Smooth muscle cell (in vitro differentiated cells): ENCODE data around the gene TRIP6. TPM values are rescaled to one million over a fixed set of nuclear protein-coding genes. Genes with fewer than 3 reads are reported as not detected.
A peak's percentile ranks its signal among the peaks of the same experiment; 100 is the strongest.

Experiments
- DNase-seq: peaks from one replicate; lab custom pipeline; 2025; ENCODE audit not compliant: unreplicated experiment; lab: John Stamatoyannopoulos, UW
- H2AFZ ChIP-seq: fragments of 200-600 bp; sonication (generic); 2 replicates; pipeline ENCODE4 v1.6.0; 2016; ENCODE audit warnings: antibody characterized with exemption, low read depth, mild to moderate bottlenecking
- H3F3A ChIP-seq: fragments of 200-600 bp; sonication (generic); 2 replicates; pipeline ENCODE4 v1.6.0; 2017; ENCODE audit warnings: antibody characterized with exemption, low read depth
- H3K27ac ChIP-seq: fragments of 200-600 bp; sonication (generic); 2 replicates; pipeline ENCODE4 v1.5.1; 2016; ENCODE audit warnings: low read depth, mild to moderate bottlenecking
- H3K27me3 ChIP-seq: fragments of 200-600 bp; sonication (generic); 2 replicates; pipeline ENCODE4 v1.6.1; 2016; ENCODE audit warnings: low read depth, mild to moderate bottlenecking
- H3K36me3 ChIP-seq: fragments of 200-600 bp; sonication (generic); 2 replicates; pipeline ENCODE4 v1.5.1; 2016; ENCODE audit warnings: low read depth
- H3K4me1 ChIP-seq: fragments of 200-600 bp; sonication (generic); 2 replicates; pipeline ENCODE4 v1.5.1; 2016; ENCODE audit warnings: low read depth
- H3K4me2 ChIP-seq: fragments of 200-600 bp; sonication (generic); 2 replicates; pipeline ENCODE4 v1.6.0; 2016; ENCODE audit warnings: mild to moderate bottlenecking
- H3K4me3 ChIP-seq: fragments of 200-600 bp; sonication (generic); 2 replicates; pipeline ENCODE4 v1.5.1; 2016; ENCODE audit warnings: mild to moderate bottlenecking
- H3K79me2 ChIP-seq: fragments of 200-600 bp; sonication (generic); 2 replicates; pipeline ENCODE4 v1.6.0; 2016; ENCODE audit warnings: low read depth, mild to moderate bottlenecking
- H3K9ac ChIP-seq: fragments of 200-600 bp; sonication (generic); 2 replicates; pipeline ENCODE4 v1.6.0; 2016; ENCODE audit warnings: low read depth
- H3K9me3 ChIP-seq: fragments of 200-600 bp; sonication (generic); replicated peaks from 2 replicates; pipeline ENCODE4 v1.5.1; 2016; ENCODE audit warnings: low read depth
- H4K20me1 ChIP-seq: fragments of 200-600 bp; sonication (generic); 2 replicates; pipeline ENCODE4 v1.6.0; 2016; ENCODE audit warnings: low read depth
- WGBS: methylation state at CpG from one replicate; pipeline ENCODE4 v1.1.7; 2016; ENCODE audit warnings: low lambda C conversion rate; 5-methylcytosine and 5-hydroxymethylcytosine counted together
- polyA plus RNA-seq: library from polyadenylated mRNA; unstranded; fragments of >200 nt; fragmentation: Nextera tagmentation; extraction: Ambion mirVana; gene quantifications from 2 replicates; pipeline ENCODE4 v1.2.1, GENCODE V29; 2016
- total RNA-seq: library from RNA; depleted of rRNA; stranded (reverse); fragments of >200 nt; gene quantifications from 2 replicates; pipeline ENCODE4 v1.2.3, GENCODE V29; 2014
- TF ChIP-seq, protein P1 (sequence below): fragments of 200-600 bp; sonication (generic); IDR thresholded peaks from 2 replicates; pipeline ENCODE4 v1.5.1; 2017; ENCODE audit warnings: borderline replicate concordance, mild to moderate bottlenecking, antibody characterized with exemption; ENCODE audit not compliant: insufficient read depth, poor library complexity, severe bottlenecking

The TRIP6 gene
- total and polyA plus RNA-seq, 2 experiments from 2014 or later: 46.8 to 65.6 TPM

GRCh38 chr7:100823534-100823933 is 43.7 kb upstream of the TRIP6 start:
- Histone ChIP-seq H3K27ac (no peak overlapping the region), H3K9ac (no peak overlapping the region), H3K4me3 (no peak overlapping the region), H3K4me1 (peaks cover 4% of the 10 kb centered on the region), H4K20me1 (peaks cover 45% of the 10 kb centered on the region), H3K9me3 (no peaks in the 10 kb centered on the region), H3K27me3 (no peaks in the 10 kb centered on the region), H2AFZ (no peak overlapping the region), H3K79me2 (peaks cover 28% of the 10 kb centered on the region), H3K36me3 (no peaks in the 10 kb centered on the region), H3K4me2 (no peak overlapping the region), H3F3A (no peaks in the 10 kb centered on the region)
- no peak for DNase-seq
- WGBS: 99% methylated on average over 31 of the region's 31 CpGs
- TF ChIP-seq, protein P1, sequence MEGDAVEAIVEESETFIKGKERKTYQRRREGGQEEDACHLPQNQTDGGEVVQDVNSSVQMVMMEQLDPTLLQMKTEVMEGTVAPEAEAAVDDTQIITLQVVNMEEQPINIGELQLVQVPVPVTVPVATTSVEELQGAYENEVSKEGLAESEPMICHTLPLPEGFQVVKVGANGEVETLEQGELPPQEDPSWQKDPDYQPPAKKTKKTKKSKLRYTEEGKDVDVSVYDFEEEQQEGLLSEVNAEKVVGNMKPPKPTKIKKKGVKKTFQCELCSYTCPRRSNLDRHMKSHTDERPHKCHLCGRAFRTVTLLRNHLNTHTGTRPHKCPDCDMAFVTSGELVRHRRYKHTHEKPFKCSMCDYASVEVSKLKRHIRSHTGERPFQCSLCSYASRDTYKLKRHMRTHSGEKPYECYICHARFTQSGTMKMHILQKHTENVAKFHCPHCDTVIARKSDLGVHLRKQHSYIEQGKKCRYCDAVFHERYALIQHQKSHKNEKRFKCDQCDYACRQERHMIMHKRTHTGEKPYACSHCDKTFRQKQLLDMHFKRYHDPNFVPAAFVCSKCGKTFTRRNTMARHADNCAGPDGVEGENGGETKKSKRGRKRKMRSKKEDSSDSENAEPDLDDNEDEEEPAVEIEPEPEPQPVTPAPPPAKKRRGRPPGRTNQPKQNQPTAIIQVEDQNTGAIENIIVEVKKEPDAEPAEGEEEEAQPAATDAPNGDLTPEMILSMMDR: no peak

GRCh38 chr7:100824499-100825214 is 42.5 kb upstream of the TRIP6 start:
- H3K4me1 ChIP-seq: peaks cover 4% of the 10 kb centered on the region
- no peaks in the 10 kb centered on the region for H3K9me3 ChIP-seq
- H3K27ac ChIP-seq: no peak overlapping the region
- peak overlapping the region; percentile 92 for H3K4me2 ChIP-seq
- H3K36me3 ChIP-seq: no peaks in the 10 kb centered on the region
- H3K27me3 ChIP-seq: no peaks in the 10 kb centered on the region
- peaks cover 45% of the 10 kb centered on the region for H4K20me1 ChIP-seq
- H3K9ac ChIP-seq: no peak overlapping the region
- peaks cover 28% of the 10 kb centered on the region for H3K79me2 ChIP-seq
- H3K4me3 ChIP-seq: peak overlapping the region; percentile 94
- H2AFZ ChIP-seq: no peak overlapping the region
- no peaks in the 10 kb centered on the region for H3F3A ChIP-seq
- WGBS: 82% methylated on average over 15 of the region's 18 CpGs
- TF ChIP-seq, protein P1: no peak
- DNase-seq: no peak

GRCh38 chr7:100825215-100825671 is 41.9 kb upstream of the TRIP6 start:
- Histone ChIP-seq H3F3A (no peaks in the 10 kb centered on the region), H3K4me1 (peaks cover 4% of the 10 kb centered on the region), H3K79me2 (peaks cover 28% of the 10 kb centered on the region), H4K20me1 (peaks cover 45% of the 10 kb centered on the region), H3K36me3 (no peaks in the 10 kb centered on the region), H3K27me3 (no peaks in the 10 kb centered on the region), H3K9ac (no peak overlapping the region), H3K27ac (no peak overlapping the region), H3K4me2 (peak overlapping the region; percentile 92), H3K9me3 (no peaks in the 10 kb centered on the region), H2AFZ (no peak overlapping the region), H3K4me3 (peak overlapping the region; percentile 94)
- TF ChIP-seq, protein P1: no peak
- 15% methylated on average over 16 of the region's 16 CpGs for WGBS
- no peak for DNase-seq
